A549 treated with AZD2906 at 1 μM for 4 hours (cell line): ENCODE data around the gene GCGR. TPM values are rescaled to one million over a fixed set of nuclear protein-coding genes. Genes with fewer than 3 reads are reported as not detected.

Source experiments
- total RNA-seq: library from RNA; stranded (reverse); fragments of 200-300 nt; extraction: Qiagen RNA extraction; gene quantifications from 5 replicates; pipeline ENCODE4 v1.2.3, GENCODE V29; 2022

Gene GCGR
- 0.14 to 0.55 TPM (median 0.34 TPM) in 5 replicates for total RNA-seq

GRCh38 chr17:81803728-81804558, at the start of gene GCGR:
Gene GCGR, plus strand, starts transcription at chr17:81804150. Its CDS starts 4,869 bp downstream, at chr17:81809019.

DNA sequence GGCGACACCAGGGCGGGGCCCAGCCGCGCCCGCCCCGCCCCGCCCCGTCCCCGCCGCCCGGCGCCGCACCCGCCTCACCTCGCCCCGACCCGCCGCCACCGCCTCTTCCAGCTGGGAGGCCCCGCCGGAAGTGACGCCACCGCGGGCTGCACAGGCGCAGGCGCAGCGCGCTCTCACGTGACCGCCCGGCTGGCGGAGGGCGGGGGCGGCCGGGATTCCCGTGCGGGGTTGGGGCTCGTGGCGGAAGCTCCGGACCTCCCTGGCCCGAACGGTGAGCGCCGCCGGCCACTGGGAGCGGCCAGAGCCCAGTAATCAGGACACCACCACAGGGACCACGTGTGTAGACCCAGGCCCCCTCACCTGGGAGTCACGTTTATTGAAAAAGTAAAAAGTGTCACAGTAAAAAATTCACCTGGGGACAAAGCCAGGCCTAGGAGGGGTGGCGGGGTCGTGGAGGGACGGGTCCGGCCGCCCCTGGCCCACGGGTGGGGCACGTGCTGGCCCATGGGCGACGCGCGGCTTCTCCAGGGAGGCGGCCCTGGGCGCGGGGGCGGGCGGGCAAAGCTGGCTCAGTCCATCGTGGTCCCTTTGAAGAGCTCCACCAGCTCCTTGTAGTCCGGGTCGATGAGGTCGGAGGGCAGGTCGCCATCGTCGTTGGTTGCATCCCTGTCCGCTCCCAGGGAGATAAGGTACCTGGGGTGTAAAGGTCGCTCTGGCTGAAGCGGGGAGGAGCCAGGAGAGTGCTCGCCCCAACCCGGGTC, 29.4 kb downstream of the GCGR start, which contains the start of gene MCRIP1:
Gene MCRIP1, minus strand, starts transcription at position 132 of the 761 bp plus-strand sequence. CDS start 8,785 bp downstream, outside the sequence.

DNA sequence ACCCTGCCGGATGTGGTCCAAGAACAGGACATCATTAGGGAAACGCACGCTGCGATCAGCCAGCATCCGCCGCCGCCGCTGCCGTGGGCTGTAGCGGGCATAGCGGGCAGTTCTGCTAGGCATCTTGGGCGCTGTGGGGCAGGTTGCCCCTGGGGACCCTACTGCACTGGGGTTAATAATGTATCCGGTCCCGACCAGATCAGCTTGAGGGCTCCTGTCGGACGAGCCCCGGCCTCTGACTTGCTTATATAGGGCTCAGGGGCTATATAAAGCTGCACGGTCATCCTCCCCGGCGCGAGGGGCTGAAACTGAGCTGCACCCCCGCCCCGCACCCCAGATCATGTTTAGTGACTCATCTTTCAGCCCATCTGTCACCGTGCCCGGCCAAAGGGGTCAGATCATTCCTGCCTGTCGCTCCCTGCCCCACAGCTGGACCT, 30.9 kb downstream of the GCGR start, which contains the start of gene PPP1R27:
Gene PPP1R27, minus strand, starts transcription at position 220 of the 437 bp plus-strand sequence. Its CDS starts 97 bp downstream, at position 123.

DNA sequence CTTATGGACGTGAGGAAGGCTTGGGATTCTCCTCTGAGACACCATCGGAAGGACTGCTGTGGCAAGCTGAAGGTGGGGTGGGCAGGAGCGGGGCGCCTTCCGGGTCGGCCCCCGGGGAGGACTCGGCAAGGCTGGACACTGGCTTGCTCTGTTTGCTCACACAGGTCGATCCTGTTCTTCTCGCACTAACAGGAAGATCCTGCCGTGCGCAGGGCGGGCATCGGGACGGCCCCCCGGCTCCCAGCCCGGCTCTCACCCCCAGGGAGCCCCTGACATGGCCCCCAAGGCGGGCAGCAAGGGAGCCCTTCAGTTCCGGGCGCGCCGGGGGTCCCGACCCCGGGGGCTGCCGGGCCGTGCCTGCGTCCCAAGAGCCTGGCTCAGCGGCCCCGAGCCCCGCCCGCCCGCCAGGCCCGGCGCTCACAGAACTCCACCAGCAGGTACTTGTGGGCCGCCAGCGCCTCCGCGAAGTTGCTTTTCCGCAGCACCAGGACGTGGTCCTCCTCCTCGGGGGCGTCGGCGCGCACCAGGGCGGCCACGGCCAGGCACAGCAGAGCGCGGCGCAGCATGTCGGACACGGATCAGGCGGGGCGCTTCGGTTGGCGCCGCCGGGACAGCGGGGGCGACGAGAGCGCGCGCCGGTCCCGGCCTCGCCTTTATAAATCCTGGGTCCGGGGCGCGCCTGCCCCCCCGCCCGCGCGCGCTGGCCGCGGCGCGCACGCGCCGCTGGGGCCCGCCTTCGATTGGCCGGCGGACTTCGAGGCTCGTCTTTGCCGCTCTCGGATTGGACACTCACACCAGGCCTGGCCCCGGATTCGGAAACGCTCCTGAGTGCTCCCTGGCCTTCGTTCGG, 56.2 kb downstream of the GCGR start, which contains the start of gene P4HB:
Gene P4HB, minus strand, starts transcription at position 630 of the 850 bp plus-strand sequence. Its CDS starts 64 bp downstream, at position 566.

Other genes with a start within 250 kb of the GCGR start
- gene NPLOC4, start 167.0 kb upstream of the GCGR start, total RNA-seq: 89.6 to 96.7 TPM (median 94.0 TPM) in 5 replicates
- gene TSPAN10, start 167.0 kb upstream of the GCGR start, total RNA-seq: 3.5 to 5.8 TPM (median 5.0 TPM) in 5 replicates
- gene PDE6G, start 147.6 kb upstream of the GCGR start, total RNA-seq: 1.5 to 2.8 TPM (median 2.4 TPM) in 5 replicates
- gene OXLD1, start 137.5 kb upstream of the GCGR start, total RNA-seq: 31.9 to 66.1 TPM (median 60.6 TPM) in 5 replicates
- 58.3 to 69.6 TPM (median 60.1 TPM) in 5 replicates for gene CCDC137, start 137.4 kb upstream of the GCGR start, total RNA-seq
- gene ARL16, start 120.4 kb upstream of the GCGR start, total RNA-seq: 44.8 to 49.2 TPM (median 48.3 TPM) in 5 replicates
- 127 to 207 TPM (median 193 TPM) in 5 replicates for gene HGS, start 120.1 kb upstream of the GCGR start, total RNA-seq
- gene MRPL12, start 100.8 kb upstream of the GCGR start, total RNA-seq: 223 to 334 TPM (median 303 TPM) in 5 replicates
- gene SLC25A10, start 91.9 kb upstream of the GCGR start, total RNA-seq: 26.6 to 46.9 TPM (median 43.3 TPM) in 5 replicates
- 79.5 to 107 TPM (median 101 TPM) in 5 replicates for gene MCRIP1, start 29.1 kb downstream of the GCGR start, total RNA-seq
- gene PPP1R27, start 30.9 kb downstream of the GCGR start, total RNA-seq: 0.08 to 0.35 TPM (median 0.18 TPM) in 5 replicates
- 673 to 727 TPM (median 692 TPM) in 5 replicates for gene P4HB, start 56.4 kb downstream of the GCGR start, total RNA-seq
- 592 to 701 TPM (median 654 TPM) in 5 replicates for gene ARHGDIA, start 67.2 kb downstream of the GCGR start, total RNA-seq
- gene ALYREF, start 87.4 kb downstream of the GCGR start, total RNA-seq: 167 to 248 TPM (median 232 TPM) in 5 replicates
- 185 to 310 TPM (median 289 TPM) in 5 replicates for gene ANAPC11, start 87.6 kb downstream of the GCGR start, total RNA-seq
- gene NPB, start 98.1 kb downstream of the GCGR start, total RNA-seq: 0.33 to 0.67 TPM (median 0.49 TPM) in 5 replicates
- 14.1 to 18.1 TPM (median 16.6 TPM) in 5 replicates for gene PCYT2, start 107.2 kb downstream of the GCGR start, total RNA-seq
- gene SIRT7, start 114.0 kb downstream of the GCGR start, total RNA-seq: 27.2 to 45.6 TPM (median 41.6 TPM) in 5 replicates
- gene MAFG, start 123.6 kb downstream of the GCGR start, total RNA-seq: 23.3 to 32.3 TPM (median 28.5 TPM) in 5 replicates
- 68.3 to 88.4 TPM (median 85.4 TPM) in 5 replicates for gene PYCR1, start 133.2 kb downstream of the GCGR start, total RNA-seq
- not detected in 5 replicates for gene MYADML2, start 143.1 kb downstream of the GCGR start, total RNA-seq
- gene NOTUM, start 157.0 kb downstream of the GCGR start, total RNA-seq: 0.18 to 0.55 TPM (median 0.34 TPM) in 5 replicates
- 20.1 to 29.2 TPM (median 26.5 TPM) in 5 replicates for gene ASPSCR1, start 173.5 kb downstream of the GCGR start, total RNA-seq
- 135 to 206 TPM (median 183 TPM) in 5 replicates for gene CENPX, start 218.7 kb downstream of the GCGR start, total RNA-seq
- gene LRRC45, start 219.2 kb downstream of the GCGR start, total RNA-seq: 8.9 to 17.5 TPM (median 12.8 TPM) in 5 replicates
- gene RAC3, start 227.5 kb downstream of the GCGR start, total RNA-seq: 24.9 to 43.1 TPM (median 39.9 TPM) in 5 replicates
- 65.2 to 110 TPM (median 102 TPM) in 5 replicates for gene DCXR, start 233.5 kb downstream of the GCGR start, total RNA-seq
- 16.5 to 26.6 TPM (median 25.1 TPM) in 5 replicates for gene RFNG, start 247.7 kb downstream of the GCGR start, total RNA-seq
- 108 to 148 TPM (median 138 TPM) in 5 replicates for gene GPS1, start 247.7 kb downstream of the GCGR start, total RNA-seq